ENCODE results near the gene GRIA1.

The GRIA1 gene

GRCh38 chr5:153500178-153500577 lies 9.7 kb downstream of the GRIA1 start:
- no peak for DNase-seq

DNA sequence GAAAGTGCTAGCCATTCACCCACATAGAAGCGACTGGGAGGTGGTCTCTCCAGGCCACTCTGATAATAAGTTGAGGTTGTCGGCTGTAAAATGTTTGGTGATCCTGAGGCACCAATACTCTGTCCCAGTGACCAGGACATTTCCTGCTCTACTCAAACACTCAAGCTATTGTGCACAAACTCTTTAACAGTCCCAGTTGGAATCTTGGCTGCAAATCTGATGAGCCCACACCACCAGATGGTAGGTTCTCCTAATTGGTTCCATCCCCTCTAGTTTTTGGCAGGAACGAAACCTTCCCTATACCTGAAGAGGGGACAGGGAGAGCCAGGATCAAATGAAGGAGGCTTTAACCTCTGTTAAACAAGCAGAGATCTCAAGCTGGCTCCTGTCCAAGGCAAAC lies 14.3 kb downstream of the GRIA1 start:
- DNase-seq: no peak

DNA sequence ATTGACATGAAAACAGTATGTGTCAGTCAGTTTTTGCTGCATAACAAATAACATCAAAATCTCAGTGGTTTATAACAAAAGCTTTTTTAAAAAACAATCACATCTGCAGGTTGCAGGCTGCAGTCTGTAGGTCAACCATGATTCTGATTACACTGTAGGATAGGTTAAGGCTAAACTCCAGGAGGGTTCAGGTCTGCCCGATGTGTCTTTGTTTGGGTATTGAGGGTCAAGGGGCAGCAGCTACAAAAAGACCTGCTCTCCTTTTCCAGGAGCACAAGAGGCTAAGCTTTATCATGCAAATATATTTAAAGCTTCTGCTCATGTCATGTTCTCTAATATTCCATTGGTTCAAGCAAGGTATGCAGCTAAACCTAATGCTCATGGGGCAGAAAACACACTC lies 18.2 kb downstream of the GRIA1 start:
- no peak for DNase-seq

DNA sequence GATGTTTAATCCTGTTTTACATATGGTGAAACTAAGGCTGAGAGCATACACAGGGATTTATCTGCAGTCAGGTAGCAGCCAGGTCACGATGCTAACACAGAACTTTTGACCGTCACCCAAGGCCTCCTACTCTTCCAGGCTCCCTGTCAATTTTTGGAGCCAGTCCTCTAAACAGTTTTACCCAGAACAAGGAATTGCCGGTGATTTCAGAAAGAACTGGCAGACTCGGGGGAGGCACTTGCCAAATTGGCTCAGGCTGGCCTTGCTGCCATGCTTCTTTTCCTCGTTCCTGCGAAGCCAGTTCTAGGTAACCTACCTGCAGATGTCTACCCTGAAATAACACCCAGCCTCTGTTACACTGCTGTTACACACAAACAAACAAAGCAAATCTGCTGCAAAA lies 21.2 kb downstream of the GRIA1 start:
- DNase-seq: no peak

DNA sequence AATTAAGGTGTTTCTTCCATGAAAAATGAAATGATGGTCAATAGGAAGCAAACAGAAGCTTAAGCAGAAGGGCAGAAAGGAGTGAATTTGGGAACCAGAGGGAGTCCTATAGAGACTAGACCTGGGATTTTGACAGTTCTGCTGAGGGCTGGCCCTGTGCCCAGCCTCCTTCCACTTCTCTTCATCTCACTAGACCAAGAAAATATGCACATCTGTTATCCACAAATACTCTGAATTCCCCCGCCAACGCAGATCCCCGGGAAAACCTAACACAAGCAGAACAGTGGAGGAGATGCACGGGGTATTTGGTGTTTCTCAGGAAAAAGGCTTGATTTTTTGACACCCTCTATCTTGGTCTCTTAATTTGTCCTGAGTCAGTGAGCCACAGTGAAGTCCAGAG lies 22.7 kb downstream of the GRIA1 start:
- no peak for DNase-seq

GRCh38 chr5:153515301-153515700 lies 24.8 kb downstream of the GRIA1 start:
- DNase-seq: no peak

DNA sequence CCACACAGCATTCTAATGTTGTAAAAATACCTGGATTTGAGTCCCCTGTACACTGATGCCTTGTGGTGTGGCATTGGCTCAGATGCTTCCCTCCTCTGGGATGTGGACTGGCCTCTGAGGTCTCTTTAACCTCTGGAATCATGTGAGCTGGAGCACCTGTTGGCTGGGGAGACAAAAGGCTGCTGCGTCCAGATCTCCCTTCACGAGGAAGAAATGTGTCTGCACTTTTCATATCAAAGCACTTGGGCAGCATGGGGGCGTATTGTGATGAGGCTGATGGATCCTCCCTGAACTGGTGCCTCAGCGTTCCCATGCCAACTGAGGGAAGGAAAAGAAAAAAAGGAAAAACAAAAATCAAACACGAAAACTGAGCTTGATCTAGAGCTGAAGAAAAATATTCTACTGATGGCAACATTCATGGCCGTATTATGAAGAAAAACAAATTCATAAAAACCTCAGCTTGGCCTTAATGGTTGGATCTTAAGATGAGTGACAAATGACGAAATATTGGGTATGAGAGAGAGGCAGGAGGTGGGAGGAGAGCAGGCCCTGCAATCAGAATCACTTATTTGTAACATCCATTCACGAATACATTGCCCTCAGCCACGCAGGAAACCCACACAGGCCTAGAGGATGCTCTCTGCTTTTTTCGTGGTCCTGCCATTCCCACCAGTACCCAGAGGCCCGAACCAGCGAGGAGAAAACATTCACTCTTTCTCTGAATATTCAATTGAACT lies 26.2 kb downstream of the GRIA1 start:
- no peak for DNase-seq

GRCh38 chr5:153517241-153517611 lies 26.8 kb downstream of the GRIA1 start:
- no peak for DNase-seq

DNA sequence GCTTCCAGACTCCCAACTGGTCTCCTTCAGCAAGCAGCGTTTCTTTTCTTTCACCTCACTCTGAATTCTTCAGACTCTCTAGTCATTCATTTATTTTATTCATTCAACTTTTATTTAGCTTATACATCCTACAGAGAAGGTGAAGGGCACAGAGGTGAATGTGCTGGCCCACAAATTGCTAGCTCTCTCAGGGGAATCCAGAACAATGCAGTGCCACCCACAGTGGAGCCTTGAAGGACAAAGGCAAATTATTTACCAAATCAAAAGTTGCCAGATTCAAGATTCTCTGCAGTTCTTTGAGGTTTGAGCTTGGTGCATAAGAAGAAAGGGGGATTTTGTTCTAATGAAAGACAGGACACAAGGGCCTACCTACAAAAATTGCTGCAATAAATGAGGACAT lies 29.7 kb downstream of the GRIA1 start:
- no peak for DNase-seq

GRCh38 chr5:153520952-153521351 lies 30.5 kb downstream of the GRIA1 start:
- DNase-seq: no peak

GRCh38 chr5:153523211-153523610 lies 32.7 kb downstream of the GRIA1 start:
- DNase-seq: no peak

DNA sequence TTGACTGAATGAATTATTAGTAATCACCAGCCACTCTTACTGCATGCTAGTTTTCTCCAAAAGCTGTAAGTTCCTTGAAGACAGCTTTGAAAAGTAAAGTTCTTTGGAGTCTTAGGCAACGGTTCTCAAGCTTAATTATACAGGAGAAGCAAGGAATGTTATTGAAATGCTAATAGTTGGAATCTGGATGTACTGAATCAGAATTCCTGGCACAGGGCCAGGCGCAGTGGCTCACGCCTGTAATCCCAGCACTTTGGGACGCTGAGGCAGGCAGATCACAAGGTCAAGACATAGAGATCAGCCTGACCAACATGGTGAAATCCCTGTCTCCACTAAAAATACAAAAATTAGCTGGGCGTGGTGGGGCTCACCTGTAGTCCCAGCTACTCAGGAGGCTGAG lies 33.4 kb downstream of the GRIA1 start:
- no peak for DNase-seq

DNA sequence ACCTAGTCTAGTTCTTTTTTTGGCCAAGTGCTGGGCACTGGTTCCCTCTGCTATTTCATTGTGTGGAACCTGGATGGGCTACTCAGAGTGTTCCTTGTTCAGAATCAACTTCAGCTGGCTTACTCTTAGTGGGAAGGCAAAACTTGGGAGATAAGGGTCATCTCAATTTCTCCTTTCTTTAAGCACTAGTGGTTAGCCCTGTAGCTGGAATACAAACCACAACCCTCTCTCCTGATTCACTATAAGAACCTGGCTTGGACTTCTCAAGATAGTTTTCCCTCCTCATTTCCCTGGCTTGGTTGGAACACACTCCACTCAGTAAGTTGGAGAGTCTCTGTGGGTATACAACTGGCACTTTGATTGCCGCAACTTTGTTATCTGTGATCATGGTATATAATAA lies 35.1 kb downstream of the GRIA1 start:
- no peak for DNase-seq

DNA sequence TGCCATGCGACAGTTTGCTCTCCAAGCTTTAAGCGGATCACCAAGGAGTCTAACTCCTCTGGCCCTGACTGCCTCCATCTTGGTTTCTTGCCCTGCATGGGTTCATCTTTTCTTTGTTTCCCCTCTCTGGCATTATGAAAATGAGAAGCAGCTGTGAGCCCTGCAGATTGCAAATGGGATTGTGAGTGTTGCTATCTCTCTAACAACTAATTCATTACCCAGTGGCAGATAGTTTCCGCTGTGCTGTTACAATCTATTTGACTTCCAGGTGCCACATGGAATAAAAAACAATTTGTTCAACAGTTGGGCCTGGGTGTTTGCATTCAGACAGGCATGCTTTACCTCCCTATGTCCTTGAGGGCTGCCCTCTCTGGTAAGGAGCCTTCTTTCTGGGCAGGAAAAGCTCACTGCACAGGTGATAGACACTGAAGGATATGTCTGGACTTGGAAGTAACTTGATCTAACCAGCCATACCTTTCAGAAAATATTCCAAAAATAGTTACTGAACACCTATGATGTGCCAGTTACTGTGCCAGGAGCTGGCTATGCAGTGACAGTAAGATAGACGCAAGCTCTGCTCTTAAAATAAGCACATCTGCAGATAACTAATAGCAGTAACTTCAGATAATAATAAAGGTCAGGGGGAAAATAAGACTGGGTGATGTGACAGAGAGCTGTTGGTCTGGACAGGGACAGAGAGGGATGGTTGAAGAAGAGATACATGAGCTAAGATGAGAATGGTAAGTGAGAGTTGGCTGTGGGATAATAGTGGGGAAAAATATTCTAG lies 40.1 kb downstream of the GRIA1 start:
- no peak for DNase-seq

DNA sequence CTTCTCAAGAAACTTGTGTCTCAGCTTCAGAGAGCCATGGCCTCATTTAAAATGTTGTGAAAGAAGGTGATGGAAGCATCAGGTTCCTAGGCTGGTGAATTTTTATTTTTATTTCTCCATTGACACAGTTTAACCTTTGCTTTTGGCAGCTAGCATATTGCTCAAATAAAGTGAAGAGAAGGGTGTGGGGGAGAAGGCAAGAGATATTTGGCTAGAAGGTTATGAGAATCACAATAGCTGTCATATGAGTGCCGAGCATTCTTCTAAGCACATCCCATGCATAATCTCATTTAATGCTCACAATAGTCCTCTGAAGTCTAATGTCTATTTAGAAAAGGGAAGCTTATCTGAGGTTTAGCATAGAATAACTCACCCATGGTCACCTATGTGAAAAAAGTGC lies 43.1 kb downstream of the GRIA1 start:
- no peak for DNase-seq

DNA sequence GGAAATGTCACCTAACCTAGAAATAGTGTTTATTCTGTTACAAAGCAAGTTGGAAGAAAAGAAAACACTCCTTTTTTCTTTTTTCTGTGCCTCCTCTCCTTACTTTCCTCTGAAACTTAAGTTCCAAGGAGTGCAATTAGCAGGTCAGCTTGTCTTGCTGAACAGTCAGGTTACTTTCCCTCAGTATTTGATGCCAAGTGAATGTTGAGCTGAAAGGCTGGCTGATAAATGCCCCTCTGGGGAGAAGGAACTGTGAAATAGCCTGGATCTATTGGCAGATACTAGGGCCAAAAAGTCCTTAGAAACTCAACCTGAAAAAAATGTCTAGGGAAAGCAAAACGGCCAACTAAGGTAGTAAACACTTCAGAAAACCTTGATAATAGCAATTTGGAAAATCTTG lies 43.6 kb downstream of the GRIA1 start:
- DNase-seq: no peak

GRCh38 chr5:153537207-153537606 lies 46.7 kb downstream of the GRIA1 start:
- DNase-seq: no peak

GRCh38 chr5:153539983-153540382 lies 49.5 kb downstream of the GRIA1 start:
- no peak for DNase-seq

DNA sequence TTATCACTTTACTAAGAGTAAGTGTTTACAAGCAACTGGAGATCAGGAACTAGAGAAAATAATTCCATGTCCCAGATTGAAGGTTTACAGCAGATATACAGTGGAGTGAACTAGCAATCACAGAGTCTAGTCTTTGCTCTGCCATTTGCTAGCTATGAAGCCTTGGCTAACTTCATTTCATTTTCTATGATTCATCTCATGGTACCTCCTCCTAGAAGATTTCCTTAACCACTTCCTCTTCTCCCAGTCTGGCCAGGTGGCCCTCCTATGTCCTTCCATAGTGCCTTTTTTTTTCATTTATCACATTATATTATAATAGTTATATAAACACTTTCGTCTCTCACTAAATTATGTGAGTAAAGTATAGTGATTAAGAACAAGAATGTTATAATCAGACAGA lies 52.1 kb downstream of the GRIA1 start:
- no peak for DNase-seq

DNA sequence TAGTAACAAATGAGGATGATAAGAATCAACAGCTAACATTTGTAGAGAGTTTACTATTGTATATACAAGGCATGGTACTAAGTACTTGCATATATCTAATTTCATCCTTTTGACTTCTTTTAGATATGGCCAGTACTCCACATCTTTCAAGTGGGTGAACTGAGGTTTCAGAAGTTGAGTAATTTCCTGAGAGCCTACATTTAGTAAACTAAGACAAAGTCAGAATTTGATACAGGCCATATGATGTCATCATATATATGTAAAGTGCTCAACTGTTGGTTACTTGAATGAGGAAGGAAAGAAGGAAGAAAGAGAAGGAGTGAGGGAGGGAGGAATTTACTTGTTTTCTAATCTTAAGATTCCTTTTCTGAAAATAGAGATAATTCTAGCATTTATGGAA lies 52.8 kb downstream of the GRIA1 start:
- DNase-seq: no peak

DNA sequence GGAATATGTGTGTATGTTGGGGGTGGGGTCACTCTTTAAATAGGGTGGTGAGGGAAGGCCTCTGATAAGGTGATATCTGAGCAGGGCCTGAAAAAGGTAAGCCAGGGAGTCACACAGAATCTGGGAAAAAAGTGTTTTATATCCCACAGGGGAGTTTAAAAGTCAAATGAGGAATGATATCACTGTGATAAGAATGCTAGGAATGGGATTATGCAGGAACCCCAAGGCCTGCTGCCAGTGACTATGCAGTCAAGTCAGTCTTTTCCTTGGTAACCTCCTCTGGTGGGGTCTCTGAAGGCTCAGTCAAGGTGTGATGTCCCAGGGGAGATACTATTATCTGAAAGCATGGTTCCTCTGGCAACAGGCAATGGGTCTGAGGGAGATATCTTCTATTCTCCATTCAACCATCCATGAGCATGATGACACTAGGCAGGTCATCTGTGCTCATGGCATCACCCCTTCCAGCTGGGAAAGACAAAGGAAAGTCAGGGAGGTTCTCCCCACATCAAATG lies 53.5 kb downstream of the GRIA1 start:
- DNase-seq: no peak

- no peak for DNase-seq
Measured at GRCh38 chr5:153544706-153545105, 54.2 kb downstream of the GRIA1 start.

DNA sequence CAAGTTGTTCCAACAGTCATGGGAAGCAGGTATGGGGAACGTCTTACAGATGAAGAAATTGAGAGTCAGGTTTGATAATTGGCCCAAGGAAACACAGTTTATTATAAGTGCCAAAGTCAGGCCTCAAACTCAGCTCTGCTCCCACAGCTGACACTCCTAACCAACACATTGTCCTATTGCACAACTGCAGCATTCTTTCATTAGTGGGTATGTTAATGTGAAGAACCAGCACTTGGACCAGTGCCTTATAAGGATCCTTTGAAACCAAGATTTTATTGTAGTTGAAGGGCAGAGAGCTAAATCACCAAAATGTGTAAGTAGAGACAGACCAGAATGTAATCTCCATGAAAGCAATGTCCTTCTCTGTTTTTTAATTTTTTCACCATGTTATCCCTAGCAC lies 56.1 kb downstream of the GRIA1 start:
- DNase-seq: no peak

DNA sequence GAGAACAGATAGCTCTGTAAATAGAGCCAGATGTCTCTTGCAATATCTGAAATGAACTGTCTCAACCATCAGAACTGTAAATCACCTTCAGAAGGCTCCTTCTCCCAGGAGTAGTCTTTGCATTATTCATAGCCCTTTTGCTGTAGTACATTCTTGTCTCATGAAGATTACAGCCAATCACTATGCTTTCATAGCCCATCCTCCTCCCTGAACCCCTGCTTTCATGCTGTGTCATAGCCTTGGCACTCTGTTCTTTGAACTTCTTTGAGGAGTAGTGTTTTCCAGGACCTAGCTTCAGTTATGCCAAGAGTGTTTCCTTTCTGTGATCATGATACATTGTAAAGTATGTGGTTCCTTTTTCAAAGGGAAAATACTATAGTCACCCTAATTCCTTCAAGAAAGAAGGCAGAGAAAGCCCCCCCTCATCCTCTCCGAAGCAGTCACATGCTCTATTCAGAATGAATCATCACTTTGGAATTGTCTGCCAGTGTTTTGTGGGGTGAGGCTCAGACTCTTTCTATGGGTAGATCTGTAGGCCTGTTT lies 61.1 kb downstream of the GRIA1 start:
- no peak for DNase-seq

All from stimulated activated CD4-positive, alpha-beta T cell treated with anti-CD3 and anti-CD28 coated beads, Interleukin-2, amount 100 ng/mL, for 24 hours (primary cell).